GM23338 (cell line): ENCODE data around the gene AMBRA1. TPM values are rescaled to one million over a fixed set of nuclear protein-coding genes. Genes with fewer than 3 reads are reported as not detected.

Experiments used
- ATAC-seq: fragments of 200-7000 bp; cut with Tn5 transposase; 3 replicates; pipeline ENCODE4 v1.9.1; 2020
- DNase-seq: peaks from one replicate; pipeline ENCODE4 v3.0.0-alpha.2; 2015; ENCODE audit warnings: low spot score
- H2AFZ ChIP-seq: fragments of 200-600 bp; sonication (generic); 2 replicates; pipeline ENCODE4 v1.8.0; 2016; ENCODE audit warnings: antibody characterized with exemption, mild to moderate bottlenecking, moderate library complexity
- H3F3A ChIP-seq: fragments of 200-600 bp; sonication (generic); replicated peaks from 2 replicates; pipeline ENCODE4 v1.8.0; 2017; ENCODE audit warnings: antibody characterized with exemption, mixed run types, low read depth
- H3K27ac ChIP-seq: fragments of 200-600 bp; sonication (generic); 2 replicates; pipeline ENCODE4 v1.6.1; 2016; ENCODE audit warnings: low read depth
- H3K27me3 ChIP-seq: fragments of 200-600 bp; sonication (generic); 2 replicates; pipeline ENCODE4 v1.8.0; 2016; ENCODE audit warnings: mild to moderate bottlenecking, mixed run types, moderate library complexity; ENCODE audit not compliant: insufficient read depth
- H3K36me3 ChIP-seq: fragments of 200-600 bp; sonication (generic); 2 replicates; pipeline ENCODE4 v1.8.0; 2016; ENCODE audit warnings: mild to moderate bottlenecking; ENCODE audit not compliant: insufficient read depth
- H3K4me1 ChIP-seq: fragments of 200-600 bp; sonication (generic); 2 replicates; pipeline ENCODE4 v1.8.0; 2016; ENCODE audit warnings: mild to moderate bottlenecking, moderate library complexity; ENCODE audit not compliant: insufficient read depth
- H3K4me2 ChIP-seq: fragments of 200-600 bp; sonication (generic); 2 replicates; pipeline ENCODE4 v1.7.1; 2017; ENCODE audit warnings: mixed run types
- H3K4me3 ChIP-seq: fragments of 200-600 bp; sonication (generic); 2 replicates; pipeline ENCODE4 v1.6.1; 2016; ENCODE audit warnings: mixed run types
- H3K79me2 ChIP-seq: fragments of 200-600 bp; sonication (generic); replicated peaks from 2 replicates; pipeline ENCODE4 v1.8.0; 2017; ENCODE audit warnings: mild to moderate bottlenecking; ENCODE audit not compliant: insufficient read depth
- H3K9me2 ChIP-seq: fragments of 200-600 bp; sonication (generic); 2 replicates; pipeline ENCODE4 v1.8.0; 2017; ENCODE audit not compliant: insufficient read depth
- H4K20me1 ChIP-seq: fragments of 200-600 bp; sonication (generic); replicated peaks from 2 replicates; pipeline ENCODE4 v1.8.0; 2017; ENCODE audit warnings: mild to moderate bottlenecking; ENCODE audit not compliant: insufficient read depth
- H3K27ac Mint-ChIP-seq: 2 replicates; pipeline ENCODE4 v1.8.0; 2020; ENCODE audit warnings: inconsistent platforms, mild to moderate bottlenecking, moderate library complexity, mixed read lengths
- H3K27me3 Mint-ChIP-seq: 3 replicates; pipeline ENCODE4 v1.8.0; 2022; ENCODE audit warnings: low read depth, mild to moderate bottlenecking, moderate library complexity, mixed read lengths, inconsistent platforms; ENCODE audit not compliant: insufficient read depth, poor library complexity
- H3K36me3 Mint-ChIP-seq: 3 replicates; pipeline ENCODE4 v1.8.0; 2021; ENCODE audit warnings: low read depth, mild to moderate bottlenecking, inconsistent platforms, moderate library complexity, mixed read lengths
- H3K4me1 Mint-ChIP-seq: 3 replicates; pipeline ENCODE4 v1.8.0; 2020; ENCODE audit warnings: mild to moderate bottlenecking, inconsistent platforms, mixed read lengths
- H3K4me3 Mint-ChIP-seq: 3 replicates; pipeline ENCODE4 v1.8.0; 2021; ENCODE audit warnings: moderate library complexity, mild to moderate bottlenecking, inconsistent platforms, mixed read lengths
- H3K9me3 Mint-ChIP-seq: 3 replicates; pipeline ENCODE4 v1.8.0; 2020; ENCODE audit warnings: moderate library complexity, mild to moderate bottlenecking, inconsistent platforms, mixed read lengths
- CREB1 ChIP-seq: fragments of 250-450 bp; sonication (Bioruptor Pico); IDR thresholded peaks from 2 replicates; pipeline ENCODE4 v1.5.0; 2020; ENCODE audit warnings: low read depth, mild to moderate bottlenecking, moderate library complexity
- EZH2 ChIP-seq: fragments of 200-600 bp; sonication (generic); IDR thresholded peaks from one replicate; pipeline ENCODE4 v1.8.0; 2017; ENCODE audit warnings: antibody characterized with exemption, mild to moderate bottlenecking, low read depth; ENCODE audit not compliant: unreplicated experiment
- EZH2phosphoT487 ChIP-seq: fragments of 200-600 bp; sonication (generic); IDR thresholded peaks from one replicate; pipeline ENCODE4 v1.8.1; 2018; ENCODE audit warnings: antibody characterized with exemption; ENCODE audit not compliant: unreplicated experiment
- JUNB ChIP-seq: IDR thresholded peaks from one replicate; pipeline ENCODE4 v1.6.1; 2016; ENCODE audit warnings: antibody characterized with exemption; ENCODE audit not compliant: unreplicated experiment
- NANOG ChIP-seq: IDR thresholded peaks from 2 replicates; pipeline ENCODE4 v1.6.1; 2016; ENCODE audit warnings: antibody characterized with exemption, borderline replicate concordance
- POLR2AphosphoS5 ChIP-seq: IDR thresholded peaks from 2 replicates; pipeline ENCODE4 v1.6.1; 2016; ENCODE audit warnings: antibody characterized with exemption, low read depth
- ZNF331 ChIP-seq: fragments of 250-450 bp; sonication (Bioruptor Pico); IDR thresholded peaks from 2 replicates; pipeline ENCODE4 v1.5.0; 2020; ENCODE audit warnings: low read depth, mild to moderate bottlenecking, moderate library complexity
- polyA plus RNA-seq: library from polyadenylated mRNA; unstranded; fragments of >200 nt; fragmentation: Nextera tagmentation; extraction: Ambion mirVana; gene quantifications from 2 replicates; pipeline ENCODE4 v1.2.1, GENCODE V29; 2016
- total RNA-seq: library from RNA; depleted of rRNA; stranded (reverse); fragments of >200 nt; shearing (Covaris generic); gene quantifications from 2 replicates; pipeline ENCODE4 v1.2.3, GENCODE V29; 2014
- TF ChIP-seq, protein P1 (sequence below), 2 experiments: fragments of 200-600 bp in 1 of 2; sonication (generic) in 1 of 2; conservative IDR thresholded peaks; 2 replicates each; pipeline versions ENCODE4 v1.5.1 to v1.6.1; 2016 to 2017; ENCODE audit warnings: antibody characterized with exemption in 2 of 2, low read depth in 2 of 2, mild to moderate bottlenecking in 2 of 2, moderate library complexity in 1 of 2
- TF ChIP-seq, protein P2 (sequence below): IDR thresholded peaks from 2 replicates; pipeline ENCODE4 v1.6.1; 2016; ENCODE audit warnings: antibody characterized with exemption
- TF ChIP-seq, protein P3 (sequence below): IDR thresholded peaks from one replicate; pipeline ENCODE4 v1.6.1; 2018; ENCODE audit warnings: antibody characterized with exemption; ENCODE audit not compliant: unreplicated experiment
- TF ChIP-seq, protein P4 (sequence below): fragments of 250-450 bp; sonication (Bioruptor Pico); IDR thresholded peaks from 2 replicates; pipeline ENCODE4 v1.5.0; 2020; ENCODE audit warnings: mild to moderate bottlenecking, moderate library complexity

Gene AMBRA1
- total and polyA plus RNA-seq, 2 experiments from 2014 or later: 8.3 to 34.8 TPM

DNA sequence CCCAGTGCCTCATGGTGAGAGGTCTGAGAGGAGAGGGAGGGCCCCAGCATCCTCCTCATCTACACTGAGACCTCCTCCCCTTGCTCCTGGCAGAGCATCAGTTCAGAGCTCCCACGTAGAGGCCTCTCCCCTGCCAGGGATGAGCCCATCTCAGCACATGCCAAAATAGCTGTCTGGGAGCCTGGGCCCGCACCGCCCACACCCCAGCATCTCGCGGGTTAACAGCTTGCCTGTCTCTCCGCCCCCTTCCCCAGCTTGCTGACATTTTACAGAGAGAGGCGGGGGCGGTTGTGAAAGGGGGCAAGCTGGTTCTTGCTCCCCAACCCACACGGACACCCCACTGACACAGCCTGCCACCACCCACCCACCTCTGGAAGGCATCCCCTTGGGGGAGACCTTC, 240.1 kb downstream of the AMBRA1 start:
- Histone ChIP-seq H3K79me2 (peaks cover 89% of the 10 kb centered on the region), H3K36me3 (no peaks in the 10 kb centered on the region; the same call in 1 of the 2 replicates), H3K27me3 (no peaks in the 10 kb centered on the region), H3K9me2 (no peaks in the 10 kb centered on the region), H4K20me1 (peaks cover 36% of the 10 kb centered on the region), H2AFZ (no peak overlapping the region), H3K4me3 (no peak overlapping the region), H3F3A (peaks cover 6% of the 10 kb centered on the region; the same call in 1 of the 2 replicates), H3K4me2 (0 out of 2 replicates have a peak overlapping the region, but pooled peaks have one; percentile 20), H3K27ac (no peak overlapping the region), H3K4me1 (peaks cover 49% of the 10 kb centered on the region)
- Mint-ChIP-seq H3K27me3 (peaks cover 8% of the 10 kb centered on the region), H3K4me3 (no peak overlapping the region), H3K27ac (no peak overlapping the region), H3K36me3 (peaks cover 3% of the 10 kb centered on the region; the same call in 2 of the 3 replicates), H3K4me1 (peaks cover 67% of the 10 kb centered on the region), H3K9me3 (no peaks in the 10 kb centered on the region)
- ATAC-seq: peak; percentile 10
- TF ChIP-seq JUNB: no peak
- TF ChIP-seq, protein P1, sequence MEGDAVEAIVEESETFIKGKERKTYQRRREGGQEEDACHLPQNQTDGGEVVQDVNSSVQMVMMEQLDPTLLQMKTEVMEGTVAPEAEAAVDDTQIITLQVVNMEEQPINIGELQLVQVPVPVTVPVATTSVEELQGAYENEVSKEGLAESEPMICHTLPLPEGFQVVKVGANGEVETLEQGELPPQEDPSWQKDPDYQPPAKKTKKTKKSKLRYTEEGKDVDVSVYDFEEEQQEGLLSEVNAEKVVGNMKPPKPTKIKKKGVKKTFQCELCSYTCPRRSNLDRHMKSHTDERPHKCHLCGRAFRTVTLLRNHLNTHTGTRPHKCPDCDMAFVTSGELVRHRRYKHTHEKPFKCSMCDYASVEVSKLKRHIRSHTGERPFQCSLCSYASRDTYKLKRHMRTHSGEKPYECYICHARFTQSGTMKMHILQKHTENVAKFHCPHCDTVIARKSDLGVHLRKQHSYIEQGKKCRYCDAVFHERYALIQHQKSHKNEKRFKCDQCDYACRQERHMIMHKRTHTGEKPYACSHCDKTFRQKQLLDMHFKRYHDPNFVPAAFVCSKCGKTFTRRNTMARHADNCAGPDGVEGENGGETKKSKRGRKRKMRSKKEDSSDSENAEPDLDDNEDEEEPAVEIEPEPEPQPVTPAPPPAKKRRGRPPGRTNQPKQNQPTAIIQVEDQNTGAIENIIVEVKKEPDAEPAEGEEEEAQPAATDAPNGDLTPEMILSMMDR (conservative IDR thresholded peaks at IDR 0.05; ENCODE audit: low read depth in 2 of 2): no peak
- TF ChIP-seq EZH2phosphoT487: no peak
- TF ChIP-seq, protein P2, sequence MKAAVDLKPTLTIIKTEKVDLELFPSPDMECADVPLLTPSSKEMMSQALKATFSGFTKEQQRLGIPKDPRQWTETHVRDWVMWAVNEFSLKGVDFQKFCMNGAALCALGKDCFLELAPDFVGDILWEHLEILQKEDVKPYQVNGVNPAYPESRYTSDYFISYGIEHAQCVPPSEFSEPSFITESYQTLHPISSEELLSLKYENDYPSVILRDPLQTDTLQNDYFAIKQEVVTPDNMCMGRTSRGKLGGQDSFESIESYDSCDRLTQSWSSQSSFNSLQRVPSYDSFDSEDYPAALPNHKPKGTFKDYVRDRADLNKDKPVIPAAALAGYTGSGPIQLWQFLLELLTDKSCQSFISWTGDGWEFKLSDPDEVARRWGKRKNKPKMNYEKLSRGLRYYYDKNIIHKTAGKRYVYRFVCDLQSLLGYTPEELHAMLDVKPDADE: no peak
- TF ChIP-seq ZNF331 (CRISPR knock-in tag): no peak
- TF ChIP-seq, protein P3, sequence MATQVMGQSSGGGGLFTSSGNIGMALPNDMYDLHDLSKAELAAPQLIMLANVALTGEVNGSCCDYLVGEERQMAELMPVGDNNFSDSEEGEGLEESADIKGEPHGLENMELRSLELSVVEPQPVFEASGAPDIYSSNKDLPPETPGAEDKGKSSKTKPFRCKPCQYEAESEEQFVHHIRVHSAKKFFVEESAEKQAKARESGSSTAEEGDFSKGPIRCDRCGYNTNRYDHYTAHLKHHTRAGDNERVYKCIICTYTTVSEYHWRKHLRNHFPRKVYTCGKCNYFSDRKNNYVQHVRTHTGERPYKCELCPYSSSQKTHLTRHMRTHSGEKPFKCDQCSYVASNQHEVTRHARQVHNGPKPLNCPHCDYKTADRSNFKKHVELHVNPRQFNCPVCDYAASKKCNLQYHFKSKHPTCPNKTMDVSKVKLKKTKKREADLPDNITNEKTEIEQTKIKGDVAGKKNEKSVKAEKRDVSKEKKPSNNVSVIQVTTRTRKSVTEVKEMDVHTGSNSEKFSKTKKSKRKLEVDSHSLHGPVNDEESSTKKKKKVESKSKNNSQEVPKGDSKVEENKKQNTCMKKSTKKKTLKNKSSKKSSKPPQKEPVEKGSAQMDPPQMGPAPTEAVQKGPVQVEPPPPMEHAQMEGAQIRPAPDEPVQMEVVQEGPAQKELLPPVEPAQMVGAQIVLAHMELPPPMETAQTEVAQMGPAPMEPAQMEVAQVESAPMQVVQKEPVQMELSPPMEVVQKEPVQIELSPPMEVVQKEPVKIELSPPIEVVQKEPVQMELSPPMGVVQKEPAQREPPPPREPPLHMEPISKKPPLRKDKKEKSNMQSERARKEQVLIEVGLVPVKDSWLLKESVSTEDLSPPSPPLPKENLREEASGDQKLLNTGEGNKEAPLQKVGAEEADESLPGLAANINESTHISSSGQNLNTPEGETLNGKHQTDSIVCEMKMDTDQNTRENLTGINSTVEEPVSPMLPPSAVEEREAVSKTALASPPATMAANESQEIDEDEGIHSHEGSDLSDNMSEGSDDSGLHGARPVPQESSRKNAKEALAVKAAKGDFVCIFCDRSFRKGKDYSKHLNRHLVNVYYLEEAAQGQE: no peak
- no peak for TF ChIP-seq EZH2
- no peak for TF ChIP-seq NANOG
- no peak for TF ChIP-seq CREB1 (CRISPR knock-in tag)
- TF ChIP-seq POLR2AphosphoS5: no peak
- TF ChIP-seq, protein P4, sequence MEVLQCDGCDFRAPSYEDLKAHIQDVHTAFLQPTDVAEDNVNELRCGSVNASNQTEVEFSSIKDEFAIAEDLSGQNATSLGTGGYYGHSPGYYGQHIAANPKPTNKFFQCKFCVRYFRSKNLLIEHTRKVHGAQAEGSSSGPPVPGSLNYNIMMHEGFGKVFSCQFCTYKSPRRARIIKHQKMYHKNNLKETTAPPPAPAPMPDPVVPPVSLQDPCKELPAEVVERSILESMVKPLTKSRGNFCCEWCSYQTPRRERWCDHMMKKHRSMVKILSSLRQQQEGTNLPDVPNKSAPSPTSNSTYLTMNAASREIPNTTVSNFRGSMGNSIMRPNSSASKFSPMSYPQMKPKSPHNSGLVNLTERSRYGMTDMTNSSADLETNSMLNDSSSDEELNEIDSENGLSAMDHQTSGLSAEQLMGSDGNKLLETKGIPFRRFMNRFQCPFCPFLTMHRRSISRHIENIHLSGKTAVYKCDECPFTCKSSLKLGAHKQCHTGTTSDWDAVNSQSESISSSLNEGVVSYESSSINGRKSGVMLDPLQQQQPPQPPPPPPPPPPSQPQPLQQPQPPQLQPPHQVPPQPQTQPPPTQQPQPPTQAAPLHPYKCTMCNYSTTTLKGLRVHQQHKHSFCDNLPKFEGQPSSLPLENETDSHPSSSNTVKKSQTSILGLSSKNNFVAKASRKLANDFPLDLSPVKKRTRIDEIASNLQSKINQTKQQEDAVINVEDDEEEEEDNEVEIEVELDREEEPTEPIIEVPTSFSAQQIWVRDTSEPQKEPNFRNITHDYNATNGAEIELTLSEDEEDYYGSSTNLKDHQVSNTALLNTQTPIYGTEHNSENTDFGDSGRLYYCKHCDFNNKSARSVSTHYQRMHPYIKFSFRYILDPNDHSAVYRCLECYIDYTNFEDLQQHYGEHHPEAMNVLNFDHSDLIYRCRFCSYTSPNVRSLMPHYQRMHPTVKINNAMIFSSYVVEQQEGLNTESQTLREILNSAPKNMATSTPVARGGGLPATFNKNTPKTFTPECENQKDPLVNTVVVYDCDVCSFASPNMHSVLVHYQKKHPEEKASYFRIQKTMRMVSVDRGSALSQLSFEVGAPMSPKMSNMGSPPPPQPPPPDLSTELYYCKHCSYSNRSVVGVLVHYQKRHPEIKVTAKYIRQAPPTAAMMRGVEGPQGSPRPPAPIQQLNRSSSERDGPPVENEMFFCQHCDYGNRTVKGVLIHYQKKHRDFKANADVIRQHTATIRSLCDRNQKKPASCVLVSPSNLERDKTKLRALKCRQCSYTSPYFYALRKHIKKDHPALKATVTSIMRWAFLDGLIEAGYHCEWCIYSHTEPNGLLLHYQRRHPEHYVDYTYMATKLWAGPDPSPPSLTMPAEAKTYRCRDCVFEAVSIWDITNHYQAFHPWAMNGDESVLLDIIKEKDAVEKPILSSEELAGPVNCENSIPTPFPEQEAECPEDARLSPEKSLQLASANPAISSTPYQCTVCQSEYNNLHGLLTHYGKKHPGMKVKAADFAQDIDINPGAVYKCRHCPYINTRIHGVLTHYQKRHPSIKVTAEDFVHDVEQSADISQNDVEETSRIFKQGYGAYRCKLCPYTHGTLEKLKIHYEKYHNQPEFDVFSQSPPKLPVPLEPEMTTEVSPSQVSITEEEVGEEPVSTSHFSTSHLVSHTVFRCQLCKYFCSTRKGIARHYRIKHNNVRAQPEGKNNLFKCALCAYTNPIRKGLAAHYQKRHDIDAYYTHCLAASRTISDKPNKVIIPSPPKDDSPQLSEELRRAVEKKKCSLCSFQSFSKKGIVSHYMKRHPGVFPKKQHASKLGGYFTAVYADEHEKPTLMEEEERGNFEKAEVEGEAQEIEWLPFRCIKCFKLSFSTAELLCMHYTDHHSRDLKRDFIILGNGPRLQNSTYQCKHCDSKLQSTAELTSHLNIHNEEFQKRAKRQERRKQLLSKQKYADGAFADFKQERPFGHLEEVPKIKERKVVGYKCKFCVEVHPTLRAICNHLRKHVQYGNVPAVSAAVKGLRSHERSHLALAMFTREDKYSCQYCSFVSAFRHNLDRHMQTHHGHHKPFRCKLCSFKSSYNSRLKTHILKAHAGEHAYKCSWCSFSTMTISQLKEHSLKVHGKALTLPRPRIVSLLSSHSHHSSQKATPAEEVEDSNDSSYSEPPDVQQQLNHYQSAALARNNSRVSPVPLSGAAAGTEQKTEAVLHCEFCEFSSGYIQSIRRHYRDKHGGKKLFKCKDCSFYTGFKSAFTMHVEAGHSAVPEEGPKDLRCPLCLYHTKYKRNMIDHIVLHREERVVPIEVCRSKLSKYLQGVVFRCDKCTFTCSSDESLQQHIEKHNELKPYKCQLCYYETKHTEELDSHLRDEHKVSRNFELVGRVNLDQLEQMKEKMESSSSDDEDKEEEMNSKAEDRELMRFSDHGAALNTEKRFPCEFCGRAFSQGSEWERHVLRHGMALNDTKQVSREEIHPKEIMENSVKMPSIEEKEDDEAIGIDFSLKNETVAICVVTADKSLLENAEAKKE (CRISPR knock-in tag): no peak
- DNase-seq: no peak
